Ishikawa (cell line): ENCODE results near the gene CTNNBL1.

Experiments
- CEBPB ChIP-seq: IDR thresholded peaks from 2 replicates; pipeline ENCODE4 v1.6.1; 2012
- CREB1 ChIP-seq: IDR thresholded peaks from 2 replicates; pipeline ENCODE4 v1.6.1; 2012; ENCODE audit warnings: low read depth
- EGR1 ChIP-seq: IDR thresholded peaks from 2 replicates; pipeline ENCODE4 v1.6.1; 2012
- EP300 ChIP-seq: IDR thresholded peaks from 2 replicates; pipeline ENCODE4 v1.6.1; 2012; ENCODE audit warnings: borderline replicate concordance
- FOXM1 ChIP-seq: IDR thresholded peaks from 2 replicates; pipeline ENCODE4 v1.6.1; 2012; ENCODE audit warnings: low read depth, borderline replicate concordance
- NFIC ChIP-seq: IDR thresholded peaks from 2 replicates; pipeline ENCODE4 v1.6.1; 2012
- RAD21 ChIP-seq: IDR thresholded peaks from 2 replicates; pipeline ENCODE4 v1.6.1; 2012; ENCODE audit warnings: low read depth
- REST ChIP-seq: IDR thresholded peaks from 2 replicates; pipeline ENCODE4 v1.6.1; 2012; ENCODE audit warnings: low read depth, mild to moderate bottlenecking
- TAF1 ChIP-seq: IDR thresholded peaks from 2 replicates; pipeline ENCODE4 v1.6.1; 2012; ENCODE audit warnings: low read depth, mild to moderate bottlenecking
- TCF12 ChIP-seq: IDR thresholded peaks from 2 replicates; pipeline ENCODE4 v1.6.1; 2012; ENCODE audit warnings: low read depth
- TEAD4 ChIP-seq: IDR thresholded peaks from 2 replicates; pipeline ENCODE4 v1.6.1; 2012
- USF1 ChIP-seq: IDR thresholded peaks from 2 replicates; pipeline ENCODE4 v1.6.1; 2012
- YY1 ChIP-seq: IDR thresholded peaks from 2 replicates; pipeline ENCODE4 v1.6.1; 2012; ENCODE audit warnings: low read depth
- ZBTB7A ChIP-seq: IDR thresholded peaks from 2 replicates; pipeline ENCODE4 v1.6.1; 2012; ENCODE audit warnings: low read depth
- TF ChIP-seq, protein P1 (sequence below): IDR thresholded peaks from 2 replicates; pipeline ENCODE4 v1.6.1; 2012

The CTNNBL1 gene

GRCh38 chr20:37901654-37902503, 208.0 kb downstream of the CTNNBL1 start:
- TF ChIP-seq CREB1 (no peak), RAD21 (peak; percentile 66), TEAD4 (no peak), CEBPB (no peak), TAF1 (no peak), NFIC (no peak), ZBTB7A (peak; percentile 71), REST (peak; percentile 78), EGR1 (no peak), EP300 (no peak), TCF12 (no peak)
- TF ChIP-seq, protein P1, sequence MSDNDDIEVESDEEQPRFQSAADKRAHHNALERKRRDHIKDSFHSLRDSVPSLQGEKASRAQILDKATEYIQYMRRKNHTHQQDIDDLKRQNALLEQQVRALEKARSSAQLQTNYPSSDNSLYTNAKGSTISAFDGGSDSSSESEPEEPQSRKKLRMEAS: no peak

DNA sequence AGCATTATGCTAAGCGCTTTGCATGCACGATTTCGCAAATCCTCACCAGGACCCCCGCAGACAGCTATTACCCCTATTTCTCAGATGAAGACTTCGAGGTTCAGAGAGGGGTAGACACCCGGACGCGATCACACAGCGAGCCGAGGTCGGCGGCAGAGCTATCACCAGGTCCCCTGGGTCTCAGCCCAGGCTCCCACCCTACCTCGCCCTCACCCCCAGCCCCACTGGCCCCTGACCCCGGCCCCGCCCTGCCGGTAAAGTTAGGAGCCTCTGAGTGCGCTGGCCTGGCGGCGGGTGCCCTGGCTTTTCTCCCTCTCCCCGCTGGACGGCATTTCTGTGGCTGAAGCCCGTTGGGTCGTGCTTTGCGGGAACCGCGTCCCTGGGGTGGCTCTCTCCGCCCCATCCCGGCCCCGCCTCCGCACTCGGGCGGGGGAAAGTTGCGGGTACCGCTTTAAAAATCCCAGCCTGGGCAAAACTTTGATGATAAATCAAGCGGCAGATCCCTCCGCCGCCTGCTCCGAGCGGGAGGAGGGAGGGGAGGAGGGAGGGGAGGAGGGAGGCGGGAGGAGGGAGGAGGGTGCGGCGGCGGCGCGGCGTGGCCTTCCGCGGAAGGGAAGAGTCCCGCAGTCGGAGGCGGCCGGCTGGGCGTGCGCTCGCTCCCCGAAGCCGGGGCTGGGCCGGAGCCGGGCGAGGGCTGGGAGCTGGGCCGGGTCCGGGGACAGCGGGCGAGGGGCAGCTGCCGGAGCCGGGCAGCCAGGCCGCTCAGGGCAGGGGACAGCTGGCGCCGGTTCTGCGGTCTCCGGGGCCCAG, 208.9 kb downstream of the CTNNBL1 start, which contains the start of gene VSTM2L:
Gene VSTM2L (plus strand): TSS at position 624 of the 810 bp plus-strand sequence. CDS start 224 bp downstream, outside the sequence.
- TF ChIP-seq TCF12: no peak
- no peak for TF ChIP-seq USF1
- TF ChIP-seq TEAD4: no peak
- no peak for TF ChIP-seq NFIC
- TF ChIP-seq FOXM1: no peak
- TF ChIP-seq, protein P1: no peak
- no peak for TF ChIP-seq CREB1

DNA sequence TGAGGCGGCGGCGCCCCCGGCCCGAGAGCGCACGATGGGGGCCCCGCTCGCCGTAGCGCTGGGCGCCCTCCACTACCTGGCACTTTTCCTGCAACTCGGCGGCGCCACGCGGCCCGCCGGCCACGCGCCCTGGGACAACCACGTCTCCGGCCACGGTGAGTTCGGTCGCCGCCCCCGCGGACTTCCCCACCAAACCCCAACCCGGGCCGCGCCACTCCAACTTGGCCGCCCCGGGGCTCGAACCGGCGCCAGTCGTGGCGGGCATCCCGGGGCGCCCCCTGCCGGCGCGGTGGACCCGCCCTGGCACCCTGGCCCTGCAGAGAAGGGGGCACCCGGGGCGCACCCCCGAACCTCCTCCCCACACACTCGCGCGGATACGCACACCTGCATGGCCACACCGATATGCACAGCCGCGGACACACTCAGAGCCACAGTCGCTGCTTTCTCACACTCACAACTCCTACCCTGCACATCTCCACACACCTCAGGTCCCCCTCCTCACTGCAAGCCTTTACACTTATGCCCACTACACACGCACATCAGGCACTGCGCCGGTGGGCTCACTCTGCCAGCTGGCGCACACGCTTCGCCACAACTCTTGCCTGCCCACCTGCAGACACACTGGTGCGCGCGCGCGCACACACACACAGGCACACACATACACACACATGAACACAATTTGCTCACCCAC, 209.6 kb downstream of the CTNNBL1 start:
- TF ChIP-seq, protein P1: no peak
- TF ChIP-seq TAF1 (no peak), RAD21 (no peak), NFIC (no peak), YY1 (no peak), TCF12 (no peak), EGR1 (no peak), ZBTB7A (no peak), REST (no peak), FOXM1 (no peak), TEAD4 (no peak), USF1 (no peak), EP300 (no peak), CEBPB (no peak), CREB1 (no peak)

DNA sequence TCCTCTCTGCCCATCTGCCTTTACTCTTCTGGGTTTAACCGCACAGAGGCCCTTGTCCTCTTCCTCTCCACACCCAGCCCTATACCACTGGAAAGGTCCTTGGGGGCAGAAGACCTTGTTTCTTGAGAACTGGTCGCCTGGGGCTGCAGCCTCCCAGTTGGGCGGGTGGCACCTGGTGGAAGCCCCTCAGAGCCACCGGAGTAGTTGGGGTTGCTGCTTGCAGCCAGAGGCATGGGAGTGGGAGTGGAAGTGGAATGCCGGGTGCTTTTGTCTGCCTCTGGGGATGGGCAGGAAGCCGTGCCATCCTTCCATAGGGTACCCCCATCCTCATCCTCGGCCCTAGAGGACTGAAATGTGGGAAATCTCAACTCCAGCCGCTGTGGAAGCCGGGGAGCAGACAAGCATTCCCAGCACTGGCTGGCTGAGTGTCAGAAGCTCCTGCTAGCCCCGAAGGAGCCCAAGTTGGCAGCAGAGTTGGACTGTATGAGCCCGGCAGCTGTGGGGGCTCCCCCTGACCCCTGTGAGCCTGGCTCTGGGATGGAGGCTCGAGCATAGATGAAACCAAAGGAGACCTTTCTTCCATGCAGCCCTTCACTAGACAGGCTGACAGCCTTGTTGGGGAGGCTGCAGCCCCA, 210.3 kb downstream of the CTNNBL1 start:
- TF ChIP-seq, protein P1: no peak
- TF ChIP-seq ZBTB7A: no peak
- TF ChIP-seq CREB1: no peak
- no peak for TF ChIP-seq REST
- no peak for TF ChIP-seq YY1
- no peak for TF ChIP-seq EP300
- TF ChIP-seq TAF1: no peak
- no peak for TF ChIP-seq FOXM1
- TF ChIP-seq EGR1: no peak
